Activated CD4-positive, alpha-beta T cell treated with anti-CD3 and anti-CD28 coated beads for 36 hours (primary cell): ENCODE data around the gene PSMD14. TPM values are rescaled to one million over a fixed set of nuclear protein-coding genes. Genes with fewer than 3 reads are reported as not detected.
"Not testable (repeated sequence)": the region's sequence is repeated elsewhere in the genome, so short reads cannot be mapped to it uniquely, and the experiment has no call there.

Experiments
- ATAC-seq: fragments of 200-7000 bp; cut with Tn5 transposase; one replicate; pipeline ENCODE4 v1.10.0; 2021; ENCODE audit warnings: mild to moderate bottlenecking, moderate library complexity
- CTCF ChIA-PET: fragments of 350-600 bp; sonication (Branson Sonifier 250); formaldehyde crosslinking; loops from one replicate; lab custom pipeline; 2021; ENCODE audit warnings: antibody characterized with exemption; lab: Charles Lee
- POLR2A ChIA-PET: fragments of 350-600 bp; sonication (Branson Sonifier 250); formaldehyde crosslinking; loops from one replicate; lab custom pipeline; 2021; ENCODE audit warnings: antibody characterized with exemption, inconsistent platforms; lab: Charles Lee
- DNase-seq: peaks from one replicate; pipeline ENCODE4 v3.0.0-alpha.2; 2020
- H3K27ac Mint-ChIP-seq: one replicate; pipeline ENCODE4 v1.8.0; 2021; ENCODE audit warnings: mixed read lengths
- H3K27me3 Mint-ChIP-seq: one replicate; pipeline ENCODE4 v1.8.0; 2021; ENCODE audit warnings: mixed read lengths
- H3K36me3 Mint-ChIP-seq: one replicate; pipeline ENCODE4 v1.8.0; 2021; ENCODE audit warnings: low read depth, mixed read lengths
- H3K4me1 Mint-ChIP-seq: one replicate; pipeline ENCODE4 v1.8.0; 2021; ENCODE audit warnings: mixed read lengths
- H3K4me3 Mint-ChIP-seq: one replicate; pipeline ENCODE4 v1.8.0; 2021; ENCODE audit warnings: mild to moderate bottlenecking, moderate library complexity, mixed read lengths
- H3K9me3 Mint-ChIP-seq: one replicate; pipeline ENCODE4 v1.8.0; 2021; ENCODE audit warnings: low read depth, mixed read lengths
- intact Hi-C, 2 experiments: fragments of 100-400 bp; cut with DNase I in 1 of 2; cut with micrococcal nuclease in 1 of 2; formaldehyde crosslinking; loops; one replicate each; pipeline versions ENCODE4 v1.14.2 to v1.15.1; 2022 to 2024; cut with DNase I, micrococcal nuclease
- total RNA-seq, 2 experiments: library from RNA; stranded (reverse); gene quantifications; one replicate each; pipeline ENCODE4 v1.2.3, GENCODE V29; 2021

Gene PSMD14
- total RNA-seq, 2 experiments from 2014 or later: 69.5 to 85.7 TPM

DNA sequence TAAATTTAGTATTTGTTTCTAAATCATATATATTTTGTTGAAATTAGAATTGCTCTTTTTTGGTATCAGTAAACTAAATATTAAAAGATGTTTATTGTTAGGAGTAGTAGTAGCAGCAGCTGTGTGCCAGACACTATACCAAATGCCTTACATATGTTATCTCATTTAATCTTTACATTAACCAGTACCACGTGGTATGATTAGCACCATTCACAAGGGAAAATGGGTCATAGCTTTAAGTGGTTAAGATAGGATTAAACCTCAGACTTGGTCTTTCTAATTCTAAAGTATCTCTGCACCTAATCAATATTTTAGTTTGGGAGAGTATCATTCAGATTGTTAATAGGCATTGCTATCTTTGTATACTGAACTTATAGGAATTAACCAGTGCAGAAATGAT lies 29.0 kb downstream of the PSMD14 start:
- H3K36me3 Mint-ChIP-seq: peaks cover 35% of the 10 kb centered on the region
- POLR2A ChIA-PET: interaction anchor here (0.6 kb wide), 1 partner anchor 325 kb away, joined by 3 read pairs; no protein-coding TSS in a partner anchor
- ATAC-seq (no peak), DNase-seq (no peak)
- no peaks in the 10 kb centered on the region for H3K4me1 Mint-ChIP-seq
- no peak overlapping the region for H3K27ac Mint-ChIP-seq
- H3K4me3 Mint-ChIP-seq: no peak overlapping the region
- H3K9me3 Mint-ChIP-seq: no peaks in the 10 kb centered on the region
- CTCF ChIA-PET: interaction anchor here (1.0 kb wide), 1 partner anchor 14 kb away, joined by 4 read pairs; no protein-coding TSS in a partner anchor
- intact Hi-C loops: no loop called here
- H3K27me3 Mint-ChIP-seq: no peaks in the 10 kb centered on the region

DNA sequence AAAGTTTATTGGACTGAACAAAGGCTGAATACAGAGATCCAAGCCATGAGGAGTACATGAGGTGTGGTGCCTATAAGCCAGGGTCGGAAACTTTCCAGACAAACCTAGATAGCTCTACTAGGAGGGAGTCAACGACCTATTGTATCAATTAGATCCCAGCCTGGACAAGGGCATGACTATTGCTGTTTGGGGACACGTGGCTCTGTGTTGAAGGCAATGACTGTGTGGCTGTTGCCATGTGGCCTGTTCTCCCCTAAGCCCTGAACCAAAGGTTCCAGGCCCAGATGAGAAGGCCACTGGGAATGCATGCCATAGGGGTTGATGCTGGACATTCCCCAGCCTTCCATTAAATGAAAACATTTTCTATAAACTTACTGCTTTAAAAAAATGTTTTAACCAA lies 31.3 kb downstream of the PSMD14 start:
- ATAC-seq, H3K27me3 Mint-ChIP-seq, CTCF ChIA-PET: not testable (repeated sequence)

DNA sequence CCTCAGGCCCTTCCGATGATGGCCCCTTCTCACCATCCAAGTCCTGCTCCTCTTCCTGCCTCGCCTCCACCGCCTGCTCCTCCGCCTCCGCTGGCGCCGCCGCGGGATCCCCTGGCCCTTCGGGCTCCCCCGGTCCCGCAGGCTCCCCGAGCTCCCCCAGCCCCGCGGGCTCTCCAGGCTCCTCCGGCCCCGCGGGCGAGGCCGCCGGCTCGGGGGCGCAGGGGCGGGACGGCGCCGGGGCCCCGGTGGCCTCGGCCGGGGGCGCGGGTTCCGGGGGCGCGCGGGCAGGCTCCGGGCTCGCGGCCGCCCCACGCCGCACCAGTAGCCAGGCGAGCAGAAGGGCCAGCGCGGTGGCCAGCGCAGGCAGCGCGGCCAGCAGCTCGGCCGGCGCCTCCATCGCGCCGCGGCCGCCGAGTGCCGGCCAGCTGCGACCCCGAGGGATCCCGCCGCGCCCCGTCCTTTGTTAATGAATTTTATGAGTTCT lies 32.7 kb downstream of the PSMD14 start:
- ATAC-seq: not testable (repeated sequence)

More for the DNA sequence above, 31.3 kb downstream of the PSMD14 start:
- H3K4me1 Mint-ChIP-seq, H3K9me3 Mint-ChIP-seq, POLR2A ChIA-PET, H3K27ac Mint-ChIP-seq, intact Hi-C loops, H3K4me3 Mint-ChIP-seq, DNase-seq: not testable (repeated sequence)
- H3K36me3 Mint-ChIP-seq: peaks cover 37% of the 10 kb centered on the region

DNA sequence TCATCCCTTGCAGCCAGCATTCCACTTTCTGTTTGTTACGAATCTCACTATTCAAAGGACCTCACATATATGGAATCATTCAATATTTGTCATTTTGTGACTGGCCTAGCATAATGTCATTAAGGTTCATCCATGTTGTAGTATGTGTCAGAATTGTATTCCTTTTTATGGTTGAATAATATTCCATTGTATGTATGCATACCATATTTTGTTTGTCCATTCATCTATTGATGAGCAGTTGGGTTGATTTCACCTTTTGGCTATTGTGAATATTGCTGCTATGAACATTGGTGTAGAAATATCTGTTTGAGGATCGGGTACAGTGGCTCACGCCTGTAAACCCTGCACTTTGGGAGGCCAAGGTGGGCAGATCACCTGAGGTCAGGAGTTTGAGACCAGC lies 35.0 kb downstream of the PSMD14 start:
- no peaks in the 10 kb centered on the region for H3K27me3 Mint-ChIP-seq
- ChIA-PET CTCF (no interaction called here), POLR2A (no interaction called here)
- intact Hi-C loops: no loop called here
- peaks cover 52% of the 10 kb centered on the region for H3K36me3 Mint-ChIP-seq
- no peak overlapping the region for H3K27ac Mint-ChIP-seq
- H3K9me3 Mint-ChIP-seq: peaks cover 4% of the 10 kb centered on the region
- no peak overlapping the region for H3K4me3 Mint-ChIP-seq
- DNase-seq (no peak), ATAC-seq (no peak)
- H3K4me1 Mint-ChIP-seq: peaks cover 7% of the 10 kb centered on the region

More for the DNA sequence above, 32.7 kb downstream of the PSMD14 start:
- H3K4me3 Mint-ChIP-seq, H3K27me3 Mint-ChIP-seq, CTCF ChIA-PET, H3K9me3 Mint-ChIP-seq, H3K27ac Mint-ChIP-seq, POLR2A ChIA-PET, H3K4me1 Mint-ChIP-seq, intact Hi-C loops, DNase-seq: not testable (repeated sequence)
- H3K36me3 Mint-ChIP-seq: peaks cover 42% of the 10 kb centered on the region

DNA sequence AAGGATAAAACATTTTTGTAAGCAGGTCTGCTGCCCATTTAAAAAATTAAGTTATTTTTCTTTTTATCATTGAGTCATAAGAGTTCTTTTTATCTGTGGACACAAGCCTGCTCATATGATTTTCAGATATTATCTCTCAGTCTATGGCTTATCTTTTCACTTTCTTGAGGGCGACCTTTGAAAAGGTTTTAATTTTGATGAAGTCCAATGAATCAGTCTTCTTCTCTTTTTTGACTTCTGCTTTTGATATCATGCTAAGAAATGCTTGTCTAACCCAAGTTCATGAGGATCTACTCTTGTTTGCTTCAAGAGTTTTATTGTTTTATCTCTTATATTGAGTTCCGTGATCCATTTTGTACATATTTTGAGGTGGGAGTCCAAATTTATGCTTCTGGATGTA lies 36.5 kb downstream of the PSMD14 start:
- Mint-ChIP-seq H3K4me3 (no peak overlapping the region), H3K36me3 (peaks cover 49% of the 10 kb centered on the region), H3K27me3 (no peaks in the 10 kb centered on the region), H3K27ac (no peak overlapping the region), H3K4me1 (peaks cover 10% of the 10 kb centered on the region), H3K9me3 (peaks cover 4% of the 10 kb centered on the region)
- intact Hi-C loops: no loop called here
- ChIA-PET POLR2A (no interaction called here), CTCF (no interaction called here)
- ATAC-seq (no peak), DNase-seq (no peak)

DNA sequence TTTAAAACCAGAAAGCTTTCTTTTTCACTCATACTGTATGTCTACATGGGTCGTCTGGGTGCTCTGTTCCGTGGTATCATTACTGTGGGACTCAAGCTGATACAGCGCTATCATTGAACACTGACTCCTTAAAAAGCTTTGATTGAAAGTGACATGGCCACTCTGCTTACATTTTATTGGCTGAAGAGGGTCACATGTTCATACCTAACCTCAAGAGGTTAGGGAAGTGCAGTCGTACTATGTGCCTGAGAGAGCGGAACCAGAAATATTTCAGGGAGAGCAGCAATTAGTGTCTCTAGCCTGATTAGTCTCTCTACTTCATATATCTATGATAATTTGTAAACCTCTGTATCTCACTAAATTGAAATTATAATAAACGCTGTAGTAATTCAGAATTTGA lies 43.5 kb downstream of the PSMD14 start:
- Mint-ChIP-seq H3K4me3 (no peak overlapping the region), H3K4me1 (peaks cover 24% of the 10 kb centered on the region), H3K36me3 (peaks cover 8% of the 10 kb centered on the region), H3K9me3 (no peaks in the 10 kb centered on the region), H3K27ac (no peak overlapping the region), H3K27me3 (no peaks in the 10 kb centered on the region)
- POLR2A ChIA-PET: interaction anchor here (0.7 kb wide), 1 partner anchor 114 kb away, joined by 3 read pairs; no protein-coding TSS in a partner anchor
- CTCF ChIA-PET: no interaction called here
- intact Hi-C loops: no loop called here
- ATAC-seq (no peak), DNase-seq (no peak)

DNA sequence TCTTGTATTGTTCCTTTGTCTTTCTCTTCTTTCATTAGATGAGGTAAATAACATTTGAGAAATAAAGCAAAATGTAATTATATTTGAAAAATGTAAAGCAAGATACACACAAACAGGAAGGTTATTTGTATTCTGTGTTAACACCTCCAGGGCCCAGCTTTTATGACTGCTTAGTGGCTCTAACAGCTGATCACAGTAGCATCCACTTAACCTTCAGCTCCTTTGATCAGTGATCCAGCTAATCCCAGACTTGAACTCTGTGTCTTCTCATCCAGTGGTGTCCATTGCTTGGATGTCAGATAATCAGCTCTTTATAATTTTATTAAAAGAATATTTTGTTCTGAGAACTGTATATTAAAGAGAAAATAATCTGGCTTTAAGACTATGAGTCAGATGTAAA lies 44.5 kb downstream of the PSMD14 start:
- no peaks in the 10 kb centered on the region for H3K27me3 Mint-ChIP-seq
- ChIA-PET POLR2A (no interaction called here), CTCF (no interaction called here)
- no peak overlapping the region for H3K27ac Mint-ChIP-seq
- ATAC-seq: no peak
- H3K4me1 Mint-ChIP-seq: peaks cover 24% of the 10 kb centered on the region
- no peak for DNase-seq
- intact Hi-C loops: no loop called here
- H3K4me3 Mint-ChIP-seq: no peak overlapping the region
- H3K9me3 Mint-ChIP-seq: no peaks in the 10 kb centered on the region
- peaks cover 5% of the 10 kb centered on the region for H3K36me3 Mint-ChIP-seq

DNA sequence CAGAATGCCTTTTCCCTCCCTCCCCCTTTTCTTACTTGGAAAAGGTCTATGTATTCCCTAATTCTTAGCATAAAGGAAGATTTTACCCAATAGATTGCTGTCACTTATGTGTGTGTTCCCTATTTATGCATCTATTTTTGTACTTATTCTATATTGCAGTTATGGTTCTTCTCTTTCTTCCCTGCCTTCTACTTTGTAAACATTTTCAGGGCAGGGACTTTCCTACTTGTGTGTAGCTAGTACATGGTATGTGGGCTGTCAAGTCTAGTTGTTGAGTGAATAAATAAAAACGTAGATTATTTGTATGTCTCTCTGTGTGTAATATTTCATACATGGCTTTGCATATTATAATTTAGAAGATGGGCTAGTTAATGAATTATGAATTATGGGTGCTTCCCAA lies 45.3 kb downstream of the PSMD14 start:
- H3K4me3 Mint-ChIP-seq: no peak overlapping the region
- H3K27me3 Mint-ChIP-seq: no peaks in the 10 kb centered on the region
- DNase-seq: no peak
- H3K36me3 Mint-ChIP-seq: peaks cover 10% of the 10 kb centered on the region
- intact Hi-C loops: no loop called here
- CTCF ChIA-PET: no interaction called here
- ATAC-seq: no peak
- no peaks in the 10 kb centered on the region for H3K9me3 Mint-ChIP-seq
- H3K4me1 Mint-ChIP-seq: peaks cover 24% of the 10 kb centered on the region
- H3K27ac Mint-ChIP-seq: no peak overlapping the region
- POLR2A ChIA-PET: no interaction called here

DNA sequence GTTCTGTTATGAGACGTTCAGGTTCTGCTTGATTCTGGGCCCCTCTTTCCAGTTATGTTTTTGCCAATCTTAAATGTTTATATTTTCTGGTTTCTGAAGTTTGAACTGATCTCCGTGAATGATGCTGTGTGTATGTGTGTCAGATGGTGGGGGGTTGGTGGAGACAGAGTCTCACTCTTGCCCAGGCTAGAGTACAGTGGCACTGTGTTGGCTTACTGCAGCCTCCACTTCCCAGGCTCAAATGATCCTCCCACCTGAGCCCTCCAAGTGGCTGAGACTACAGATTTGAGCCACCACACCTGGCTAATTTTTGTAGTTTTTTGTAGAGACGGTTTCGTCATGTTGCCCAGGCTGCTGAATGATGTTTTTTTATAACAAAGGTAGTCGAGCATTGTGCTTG lies 45.9 kb downstream of the PSMD14 start:
- intact Hi-C loops: no loop called here
- ChIA-PET CTCF (no interaction called here), POLR2A (no interaction called here)
- no peak overlapping the region for H3K27ac Mint-ChIP-seq
- no peak overlapping the region for H3K4me3 Mint-ChIP-seq
- no peaks in the 10 kb centered on the region for H3K27me3 Mint-ChIP-seq
- DNase-seq (no peak), ATAC-seq (no peak)
- peaks cover 13% of the 10 kb centered on the region for H3K36me3 Mint-ChIP-seq
- H3K4me1 Mint-ChIP-seq: peaks cover 24% of the 10 kb centered on the region
- no peaks in the 10 kb centered on the region for H3K9me3 Mint-ChIP-seq

DNA sequence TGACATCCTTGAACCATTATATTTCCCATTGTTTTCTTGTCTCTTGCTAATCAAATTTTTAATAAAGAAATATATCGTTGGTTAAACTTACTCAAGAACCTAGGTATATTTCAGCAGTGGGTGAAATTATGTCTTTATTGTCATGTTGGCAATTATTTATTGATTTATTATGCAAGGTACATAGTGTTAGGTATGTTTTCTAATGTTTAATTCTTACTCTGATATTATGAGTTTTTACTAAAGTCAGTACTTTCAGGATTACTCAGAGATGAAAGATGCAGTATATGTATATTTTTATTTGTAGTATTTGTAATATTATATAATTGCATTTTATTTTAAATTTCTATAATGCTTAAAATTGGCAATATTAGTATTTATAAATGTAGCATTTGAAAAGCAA lies 46.9 kb downstream of the PSMD14 start:
- ChIA-PET POLR2A (no interaction called here), CTCF (no interaction called here)
- Mint-ChIP-seq H3K27me3 (no peaks in the 10 kb centered on the region), H3K4me1 (peaks cover 21% of the 10 kb centered on the region), H3K9me3 (no peaks in the 10 kb centered on the region), H3K27ac (no peak overlapping the region), H3K4me3 (no peak overlapping the region), H3K36me3 (peaks cover 13% of the 10 kb centered on the region)
- no peak for DNase-seq
- ATAC-seq: no peak
- intact Hi-C loops: no loop called here

DNA sequence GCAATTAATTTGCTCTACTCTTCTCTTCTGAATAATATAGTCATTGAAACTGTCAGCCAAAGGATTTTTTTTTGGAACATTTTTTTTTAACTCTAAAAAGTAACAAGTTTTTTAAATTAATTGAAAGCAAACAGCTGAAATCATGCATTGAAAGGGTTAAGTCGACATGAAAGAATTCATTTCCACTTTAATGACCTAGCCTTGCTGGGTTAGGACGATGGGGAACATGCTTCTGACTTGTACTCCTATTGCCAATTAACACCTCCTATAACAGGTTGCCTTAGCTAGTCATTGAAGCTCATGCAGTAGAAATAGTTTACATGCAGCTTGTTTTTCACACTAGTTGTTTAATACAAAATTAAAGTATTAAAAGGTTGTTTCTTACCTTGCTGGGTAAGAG lies 47.8 kb downstream of the PSMD14 start:
- peaks cover 17% of the 10 kb centered on the region for H3K4me1 Mint-ChIP-seq
- H3K36me3 Mint-ChIP-seq: peaks cover 17% of the 10 kb centered on the region
- H3K9me3 Mint-ChIP-seq: no peaks in the 10 kb centered on the region
- DNase-seq (no peak), ATAC-seq (no peak)
- no peak overlapping the region for H3K27ac Mint-ChIP-seq
- intact Hi-C loops: no loop called here
- CTCF ChIA-PET: no interaction called here
- no peaks in the 10 kb centered on the region for H3K27me3 Mint-ChIP-seq
- H3K4me3 Mint-ChIP-seq: no peak overlapping the region
- POLR2A ChIA-PET: no interaction called here

DNA sequence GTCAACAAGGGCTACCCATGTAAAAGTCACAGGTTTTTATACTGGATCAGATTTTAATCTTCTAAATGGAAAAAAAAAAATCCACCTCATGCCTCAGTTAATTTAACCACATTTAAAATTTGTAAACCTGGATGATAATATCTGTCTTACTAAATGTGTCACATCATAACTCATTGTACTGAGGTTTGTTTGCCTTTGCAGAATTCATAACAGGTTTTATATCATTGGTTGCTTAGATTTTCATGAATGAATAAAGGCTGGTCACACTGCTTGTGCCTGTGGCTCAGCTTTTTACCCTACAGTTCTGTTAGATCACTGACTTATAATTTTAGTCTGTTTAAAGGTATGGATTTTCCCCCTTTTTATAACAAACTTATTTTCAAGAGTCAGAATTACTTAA lies 48.9 kb downstream of the PSMD14 start:
- Mint-ChIP-seq H3K9me3 (peaks cover 3% of the 10 kb centered on the region), H3K36me3 (peaks cover 24% of the 10 kb centered on the region), H3K4me1 (peaks cover 12% of the 10 kb centered on the region), H3K27me3 (no peaks in the 10 kb centered on the region), H3K4me3 (no peak overlapping the region), H3K27ac (no peak overlapping the region)
- POLR2A ChIA-PET: no interaction called here
- ATAC-seq: peak; percentile 65
- DNase-seq: no peak
- intact Hi-C loops: no loop called here
- CTCF ChIA-PET: interaction anchor here (0.8 kb wide), 1 partner anchor 9 kb away, joined by 4 read pairs; no protein-coding TSS in a partner anchor
